Mesothelial cell of epicardium (in vitro differentiated cells): Measurements from ENCODE around the gene PCMT1. TPM values are rescaled to one million over a fixed set of nuclear protein-coding genes. Genes with fewer than 3 reads are reported as not detected.
A peak's percentile ranks its signal among the peaks of the same experiment; 100 is the strongest.

ENCODE experiments used
- DNase-seq, 2 experiments: peaks; one replicate each; pipeline ENCODE4 v3.0.0; 2021; ENCODE audit warnings: low spot score in 2 of 2; ENCODE audit not compliant: unreplicated experiment in 2 of 2
- H3K27ac Mint-ChIP-seq: 2 replicates; pipeline ENCODE4 v1.8.0; 2021; ENCODE audit warnings: mixed read lengths
- H3K27me3 Mint-ChIP-seq: 2 replicates; pipeline ENCODE4 v1.8.0; 2021; ENCODE audit warnings: low read depth, mixed read lengths
- H3K36me3 Mint-ChIP-seq: 2 replicates; pipeline ENCODE4 v1.8.0; 2021; ENCODE audit warnings: mixed read lengths
- H3K4me1 Mint-ChIP-seq: 2 replicates; pipeline ENCODE4 v1.8.0; 2021; ENCODE audit warnings: mixed read lengths
- H3K4me3 Mint-ChIP-seq: 2 replicates; pipeline ENCODE4 v1.8.0; 2021; ENCODE audit warnings: mild to moderate bottlenecking, moderate library complexity, mixed read lengths
- H3K9me3 Mint-ChIP-seq: 2 replicates; pipeline ENCODE4 v1.8.0; 2021; ENCODE audit warnings: mixed read lengths
- CTCF ChIP-seq: fragments of 200-600 bp; sonication (generic); IDR thresholded peaks from one replicate; pipeline ENCODE4 v1.5.0; 2021; ENCODE audit warnings: antibody characterized with exemption; ENCODE audit not compliant: unreplicated experiment
- total RNA-seq: library from RNA; stranded (reverse); gene quantifications from 3 replicates; pipeline ENCODE4 v1.2.1, GENCODE V29; 2021

The PCMT1 gene
- total RNA-seq, 1 donor from 2014 or later, result 45.6 TPM

- H3K9me3 Mint-ChIP-seq, result no peaks in the 10 kb centered on the region
- peak overlapping the region; percentile 88 for H3K4me3 Mint-ChIP-seq
- no peak for TF ChIP-seq CTCF
- H3K27me3 Mint-ChIP-seq, result no peaks in the 10 kb centered on the region
- peaks cover 20% of the 10 kb centered on the region for H3K4me1 Mint-ChIP-seq
- DNase-seq, result no peak
- H3K36me3 Mint-ChIP-seq, result peaks cover 2% of the 10 kb centered on the region
- H3K27ac Mint-ChIP-seq, result peak overlapping the region; percentile 97
These were observed 32.3 kb upstream of the PCMT1 start for GRCh38 chr6:149717255-149717587.

GRCh38 chr6:149717588-149718458 lies 31.7 kb upstream of the PCMT1 start, which contains the start of gene LATS1:
Gene LATS1, minus strand, starts transcription at chr6:149718101. Its CDS starts 15,975 bp downstream, at chr6:149702126.
- H3K27ac Mint-ChIP-seq, result peak within 1 kb of the TSS; percentile 97
- H3K27me3 Mint-ChIP-seq, result no peaks in the 10 kb centered on the region
- peak; percentile 72 to 87 for DNase-seq
- no peak for TF ChIP-seq CTCF
- H3K9me3 Mint-ChIP-seq, result no peaks in the 10 kb centered on the region
- H3K36me3 Mint-ChIP-seq, result peaks cover 2% of the 10 kb centered on the region
- H3K4me3 Mint-ChIP-seq, result peak within 1 kb of the TSS; percentile 88
- H3K4me1 Mint-ChIP-seq, result peaks cover 20% of the 10 kb centered on the region

- Mint-ChIP-seq H3K36me3 (peaks cover 3% of the 10 kb centered on the region), H3K4me3 (peak overlapping the region; percentile 24), H3K9me3 (no peaks in the 10 kb centered on the region), H3K27me3 (no peaks in the 10 kb centered on the region), H3K4me1 (peaks cover 20% of the 10 kb centered on the region), H3K27ac (peak overlapping the region; percentile 7)
- TF ChIP-seq CTCF, result no peak
- DNase-seq, result no peak
These were observed 30.0 kb upstream of the PCMT1 start for GRCh38 chr6:149719531-149719930.

- H3K4me1 Mint-ChIP-seq, result peaks cover 3% of the 10 kb centered on the region
- no peak for DNase-seq
These were observed 26.3 kb upstream of the PCMT1 start for GRCh38 chr6:149723262-149723661.

GRCh38 chr6:149723771-149724417 lies 25.6 kb upstream of the PCMT1 start:
- Mint-ChIP-seq H3K4me3 (no peak overlapping the region), H3K27me3 (no peaks in the 10 kb centered on the region), H3K27ac (no peak overlapping the region), H3K4me1 (no peaks in the 10 kb centered on the region), H3K9me3 (no peaks in the 10 kb centered on the region), H3K36me3 (peaks cover 10% of the 10 kb centered on the region)
- no peak for DNase-seq
- TF ChIP-seq CTCF, result no peak

More at GRCh38 chr6:149723262-149723661, 26.3 kb upstream of the PCMT1 start:
- no peaks in the 10 kb centered on the region for H3K9me3 Mint-ChIP-seq
- H3K4me3 Mint-ChIP-seq, result no peak overlapping the region
- H3K27me3 Mint-ChIP-seq, result no peaks in the 10 kb centered on the region
- no peak for TF ChIP-seq CTCF
- no peak overlapping the region for H3K27ac Mint-ChIP-seq
- H3K36me3 Mint-ChIP-seq, result peaks cover 10% of the 10 kb centered on the region
